Transverse colon (tissue), 3 donors: ENCODE results near the gene LMBR1.

ENCODE experiments used
- POLR2A ChIP-seq: fragments of 450-650 bp; IDR thresholded peaks from one replicate; pipeline ENCODE4 v1.6.1; 2016; ENCODE audit warnings: antibody characterized with exemption, mild to moderate bottlenecking, moderate library complexity
- TF ChIP-seq, protein P1 (sequence below), 5 experiments: fragments of 200-600 bp in 3 of 5; fragments of 450-650 bp in 2 of 5; sonication (generic) in 3 of 5; IDR thresholded peaks; 1 replicate in 2 of 5; 2 replicates in 3 of 5; pipeline ENCODE4 v1.5.1; 2016 to 2017; ENCODE audit warnings: antibody characterized with exemption in 5 of 5, inconsistent platforms in 3 of 5, mild to moderate bottlenecking in 2 of 5, moderate library complexity in 1 of 5

DNA sequence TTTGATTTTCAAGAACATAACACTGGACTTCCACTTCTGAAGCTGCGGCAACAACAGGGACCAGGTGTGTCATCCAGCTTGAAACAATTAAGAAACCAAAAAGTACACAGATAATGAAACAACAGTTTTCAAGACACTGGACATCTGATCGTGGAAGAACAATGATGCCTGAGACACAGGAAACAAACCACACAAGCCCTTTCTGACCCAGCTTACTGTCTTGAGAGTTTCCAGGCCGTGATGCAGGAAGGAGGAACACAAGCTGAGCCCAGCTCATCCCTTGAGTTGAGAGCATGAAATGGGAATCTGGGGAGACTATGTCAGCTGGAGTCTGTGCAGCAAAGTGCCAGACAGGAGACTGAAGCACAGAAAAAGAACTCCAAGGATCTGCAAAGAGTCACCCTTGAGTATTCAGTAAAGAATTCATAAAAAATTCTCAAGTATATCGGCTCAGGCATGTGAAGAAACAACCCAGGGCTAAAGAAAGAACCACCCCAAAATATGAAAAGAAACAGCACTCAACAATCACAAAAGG lies 160.8 kb downstream of the LMBR1 start:
- TF ChIP-seq, protein P1, sequence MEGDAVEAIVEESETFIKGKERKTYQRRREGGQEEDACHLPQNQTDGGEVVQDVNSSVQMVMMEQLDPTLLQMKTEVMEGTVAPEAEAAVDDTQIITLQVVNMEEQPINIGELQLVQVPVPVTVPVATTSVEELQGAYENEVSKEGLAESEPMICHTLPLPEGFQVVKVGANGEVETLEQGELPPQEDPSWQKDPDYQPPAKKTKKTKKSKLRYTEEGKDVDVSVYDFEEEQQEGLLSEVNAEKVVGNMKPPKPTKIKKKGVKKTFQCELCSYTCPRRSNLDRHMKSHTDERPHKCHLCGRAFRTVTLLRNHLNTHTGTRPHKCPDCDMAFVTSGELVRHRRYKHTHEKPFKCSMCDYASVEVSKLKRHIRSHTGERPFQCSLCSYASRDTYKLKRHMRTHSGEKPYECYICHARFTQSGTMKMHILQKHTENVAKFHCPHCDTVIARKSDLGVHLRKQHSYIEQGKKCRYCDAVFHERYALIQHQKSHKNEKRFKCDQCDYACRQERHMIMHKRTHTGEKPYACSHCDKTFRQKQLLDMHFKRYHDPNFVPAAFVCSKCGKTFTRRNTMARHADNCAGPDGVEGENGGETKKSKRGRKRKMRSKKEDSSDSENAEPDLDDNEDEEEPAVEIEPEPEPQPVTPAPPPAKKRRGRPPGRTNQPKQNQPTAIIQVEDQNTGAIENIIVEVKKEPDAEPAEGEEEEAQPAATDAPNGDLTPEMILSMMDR (IDR thresholded peaks at IDR 0.05), result no peak
- TF ChIP-seq POLR2A, result no peak
